GM18519 (cell line): Measurements from ENCODE around the gene CD99L2.
"Not testable (repeated sequence)": the region's sequence is repeated elsewhere in the genome, so short reads cannot be mapped to it uniquely, and the experiment has no call there.

Experiments used
- ATAC-seq: cut with Tn5 transposase; IDR thresholded peaks from one replicate; pipeline ENCODE4 v1.9.1; 2021; ENCODE audit warnings: mild to moderate bottlenecking, moderate library complexity; ENCODE audit not compliant: unreplicated experiment, low FRiP score

The CD99L2 gene

GRCh38 chrX:150897421-150898320, 797 bp downstream of the CD99L2 start:
- no peak for ATAC-seq

- ATAC-seq: no peak
Observed at GRCh38 chrX:150896632-150897031, 1.8 kb downstream of the CD99L2 start.

- ATAC-seq: no peak
Observed at GRCh38 chrX:150893936-150894335, 4.5 kb downstream of the CD99L2 start.

GRCh38 chrX:150889131-150889530, 9.3 kb downstream of the CD99L2 start:
- no peak for ATAC-seq

- ATAC-seq: no peak
Observed at GRCh38 chrX:150887906-150888465, 10.5 kb downstream of the CD99L2 start.

- not testable (repeated sequence) for ATAC-seq
Observed at GRCh38 chrX:150887268-150887667, 11.2 kb downstream of the CD99L2 start.

- ATAC-seq: no peak
Observed at GRCh38 chrX:150886381-150886780, 12.1 kb downstream of the CD99L2 start.

- no peak for ATAC-seq
Observed at GRCh38 chrX:150880808-150881165, 17.7 kb downstream of the CD99L2 start.

- ATAC-seq: peak; percentile 83
Observed at GRCh38 chrX:150879855-150880807, 18.3 kb downstream of the CD99L2 start.

GRCh38 chrX:150875621-150876020, 22.8 kb downstream of the CD99L2 start:
- not testable (repeated sequence) for ATAC-seq

- ATAC-seq: no peak
Observed at GRCh38 chrX:150874448-150874847, 24.0 kb downstream of the CD99L2 start.

GRCh38 chrX:150873616-150874015, 24.9 kb downstream of the CD99L2 start:
- no peak for ATAC-seq

- no peak for ATAC-seq
Observed at GRCh38 chrX:150872773-150873336, 25.6 kb downstream of the CD99L2 start.

GRCh38 chrX:150871341-150871811, 27.1 kb downstream of the CD99L2 start:
- no peak for ATAC-seq

- ATAC-seq: no peak
Observed at GRCh38 chrX:150870487-150871340, 27.8 kb downstream of the CD99L2 start.

GRCh38 chrX:150870029-150870428, 28.4 kb downstream of the CD99L2 start:
- ATAC-seq: no peak

- peak; percentile 66 for ATAC-seq
Observed at GRCh38 chrX:150869450-150869849, 29.0 kb downstream of the CD99L2 start.

GRCh38 chrX:150868625-150869024, 29.8 kb downstream of the CD99L2 start:
- ATAC-seq: no peak

GRCh38 chrX:150864127-150864526, 34.3 kb downstream of the CD99L2 start:
- ATAC-seq: no peak

GRCh38 chrX:150863191-150863590, 35.3 kb downstream of the CD99L2 start:
- ATAC-seq: no peak
